Kidney (tissue), 14 donors: ENCODE measurements around the gene SELENBP1. TPM values are rescaled to one million over a fixed set of nuclear protein-coding genes. Genes with fewer than 3 reads are reported as not detected.

Source experiments
- DNase-seq, 5 donors: peaks; one replicate each; pipeline ENCODE4 v3.0.0-alpha.2; 2013 to 2020
- FAIRE-seq: peaks from 2 replicates; lab custom pipeline; 2012; peaks lifted over from hg19 to GRCh38; lab: Jason Lieb, UNC
- H3K27ac ChIP-seq, 2 donors: one replicate each; pipeline ENCODE4 v1.7.0; 2013; ENCODE audit warnings: low read depth in 2 of 2, low read length in 2 of 2, inconsistent platforms in 1 of 2
- H3K27me3 ChIP-seq: one replicate; pipeline ENCODE4 v1.7.1; 2013; ENCODE audit warnings: low read length, inconsistent platforms; ENCODE audit not compliant: control insufficient read depth, insufficient read depth
- H3K36me3 ChIP-seq, 3 donors: one replicate each; pipeline versions ENCODE4 v1.7.0 to v1.7.1; 2013; ENCODE audit warnings: low read length in 3 of 3, control low read depth in 1 of 3, inconsistent platforms in 1 of 3; ENCODE audit not compliant: insufficient read depth in 3 of 3, control insufficient read depth in 2 of 3
- H3K4me1 ChIP-seq, 3 donors: one replicate each; pipeline versions ENCODE4 v1.7.0 to v1.7.1; 2013; ENCODE audit warnings: low read length in 3 of 3, inconsistent platforms in 1 of 3, low read depth in 1 of 3; ENCODE audit not compliant: control insufficient read depth in 2 of 3, insufficient read depth in 2 of 3
- H3K4me3 ChIP-seq, 3 donors: one replicate each; pipeline versions ENCODE4 v1.7.0 to v1.8.1; 2013; ENCODE audit warnings: low read length in 3 of 3, control low read depth in 1 of 3, inconsistent platforms in 1 of 3
- H3K9ac ChIP-seq, 3 donors: one replicate each; pipeline versions ENCODE4 v1.7.0 to v1.7.1; 2013; ENCODE audit warnings: low read length in 3 of 3, control low read depth in 1 of 3, inconsistent platforms in 1 of 3
- H3K9me3 ChIP-seq, 3 donors: one replicate each; pipeline versions ENCODE4 v1.7.0 to v1.7.1; 2013; ENCODE audit warnings: low read length in 3 of 3, control low read depth in 1 of 3, inconsistent platforms in 1 of 3; ENCODE audit not compliant: control insufficient read depth in 2 of 3, insufficient read depth in 1 of 3
- intact Hi-C: fragments of 100-400 bp; cut with DNase I; formaldehyde crosslinking; loops from one replicate; pipeline ENCODE4 v1.11.1; 2022
- polyA plus RNA-seq: library from polyadenylated mRNA; stranded (reverse); fragments of 350-450 nt; fragmentation: Illumina TruSeq; extraction: RNeasy Lipid Tissue Mini Kit (QIAGEN cat#74804); gene quantifications from one replicate; pipeline ENCODE4 v1.2.3, GENCODE V29; 2014; ENCODE audit warnings: low read depth, low replicate concordance; ENCODE audit not compliant: insufficient read depth
- total RNA-seq: library from RNA; stranded (reverse); fragmentation: NEBNext Ultra II Directional; extraction: Animal tissue kit (Norgen Biotek cat#: 25700); gene quantifications from one replicate; pipeline ENCODE4 v1.2.1, GENCODE V29; 2021
- TF ChIP-seq, protein P1 (sequence below): IDR thresholded peaks from 3 replicates; pipeline ENCODE4 v1.5.1; 2012; ENCODE audit warnings: mild to moderate bottlenecking, moderate library complexity, borderline replicate concordance; ENCODE audit not compliant: insufficient read depth; ENCODE audit errors: extremely low read depth
- donor health status: control.
- donor health status: control.
- donor health status: control.
- donor health status: control.
- donor health status: control.
- donor health status: DM: yes; HTN: yes; CAD: no.
- donor health status: Normal renal cell carcinoma (clear cell type).

Gene SELENBP1
- total and polyA plus RNA-seq, 2 donors from 2014 or later: 50.0 to 161 TPM

DNA sequence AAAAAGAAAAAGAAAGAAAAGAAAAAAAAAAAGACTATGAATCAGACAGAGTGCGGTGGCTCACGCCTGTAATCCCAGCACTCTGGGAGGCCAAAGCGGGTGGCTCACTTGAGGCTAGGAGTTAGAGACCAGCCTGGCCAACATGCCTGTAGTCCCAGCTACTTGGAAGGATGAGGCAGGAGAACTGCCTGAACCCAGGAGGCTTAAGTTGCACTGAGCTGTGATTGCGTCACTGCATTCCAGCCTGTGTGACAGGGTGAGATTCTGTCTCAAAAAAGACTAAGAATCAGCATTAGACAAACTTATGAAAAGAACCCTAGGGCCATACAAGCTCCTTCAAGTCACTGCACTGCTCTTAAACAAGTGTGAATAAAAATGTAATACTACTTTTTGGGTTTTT, 43.7 kb upstream of the SELENBP1 start:
- H3K4me3 ChIP-seq: no peak overlapping the region
- H3K27me3 ChIP-seq: no peaks in the 10 kb centered on the region
- DNase-seq (no peak), FAIRE-seq (no peak)
- H3K4me1 ChIP-seq: no peaks in the 10 kb centered on the region
- no peak overlapping the region for H3K27ac ChIP-seq
- TF ChIP-seq, protein P1, sequence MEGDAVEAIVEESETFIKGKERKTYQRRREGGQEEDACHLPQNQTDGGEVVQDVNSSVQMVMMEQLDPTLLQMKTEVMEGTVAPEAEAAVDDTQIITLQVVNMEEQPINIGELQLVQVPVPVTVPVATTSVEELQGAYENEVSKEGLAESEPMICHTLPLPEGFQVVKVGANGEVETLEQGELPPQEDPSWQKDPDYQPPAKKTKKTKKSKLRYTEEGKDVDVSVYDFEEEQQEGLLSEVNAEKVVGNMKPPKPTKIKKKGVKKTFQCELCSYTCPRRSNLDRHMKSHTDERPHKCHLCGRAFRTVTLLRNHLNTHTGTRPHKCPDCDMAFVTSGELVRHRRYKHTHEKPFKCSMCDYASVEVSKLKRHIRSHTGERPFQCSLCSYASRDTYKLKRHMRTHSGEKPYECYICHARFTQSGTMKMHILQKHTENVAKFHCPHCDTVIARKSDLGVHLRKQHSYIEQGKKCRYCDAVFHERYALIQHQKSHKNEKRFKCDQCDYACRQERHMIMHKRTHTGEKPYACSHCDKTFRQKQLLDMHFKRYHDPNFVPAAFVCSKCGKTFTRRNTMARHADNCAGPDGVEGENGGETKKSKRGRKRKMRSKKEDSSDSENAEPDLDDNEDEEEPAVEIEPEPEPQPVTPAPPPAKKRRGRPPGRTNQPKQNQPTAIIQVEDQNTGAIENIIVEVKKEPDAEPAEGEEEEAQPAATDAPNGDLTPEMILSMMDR: no peak
- peaks cover 13 to 33% (median 18%) of the 10 kb centered on the region in 3 donors for H3K36me3 ChIP-seq
- no peak overlapping the region for H3K9ac ChIP-seq
- H3K9me3 ChIP-seq: no peaks in the 10 kb centered on the region
- intact Hi-C loops: no loop called here

DNA sequence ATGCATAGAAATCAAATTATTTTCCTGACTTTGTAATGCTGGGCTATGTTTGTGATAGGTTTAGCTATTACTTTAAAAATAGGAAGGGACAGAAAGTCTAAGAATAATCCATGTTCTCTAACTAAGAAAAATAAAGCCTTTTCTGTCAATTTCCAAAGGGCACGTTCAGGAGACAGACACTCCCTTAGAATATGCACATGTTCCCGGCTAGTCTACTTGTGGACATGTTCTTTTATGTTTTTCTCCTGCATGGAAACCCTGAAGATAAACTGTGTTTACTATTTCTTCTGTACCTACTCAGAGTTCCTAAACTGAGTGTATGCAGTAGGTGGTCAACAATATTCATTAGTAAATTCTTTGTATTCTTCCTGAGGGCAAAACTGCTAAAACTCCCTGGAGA, 39.4 kb upstream of the SELENBP1 start:
- H3K27me3 ChIP-seq: no peaks in the 10 kb centered on the region
- H3K4me3 ChIP-seq: no peak overlapping the region
- peaks cover 21 to 71% (median 39%) of the 10 kb centered on the region in 3 donors for H3K36me3 ChIP-seq
- no peak for DNase-seq
- no peaks in the 10 kb centered on the region for H3K9me3 ChIP-seq
- FAIRE-seq: no peak
- intact Hi-C loops: no loop called here
- H3K9ac ChIP-seq: no peak overlapping the region
- TF ChIP-seq, protein P1: no peak
- H3K27ac ChIP-seq: no peak overlapping the region
- no peaks in the 10 kb centered on the region for H3K4me1 ChIP-seq

DNA sequence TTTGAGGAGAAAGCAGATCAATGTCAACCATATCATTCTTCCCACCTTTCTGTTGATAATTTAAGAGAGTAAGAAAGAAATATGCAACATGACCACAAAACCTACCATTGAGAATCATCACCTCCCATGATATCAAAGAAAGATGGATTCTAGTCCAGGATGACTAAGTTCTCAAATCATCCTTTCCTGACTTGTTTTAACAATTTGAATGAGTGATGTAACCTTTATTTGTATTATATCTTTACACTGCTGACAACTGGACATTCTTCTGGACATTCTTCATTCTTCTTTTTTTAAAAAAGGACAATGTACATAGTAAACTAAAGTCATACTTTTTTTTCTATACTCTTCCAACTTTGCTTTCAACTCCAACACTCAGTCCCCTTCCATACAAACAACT, 36.4 kb upstream of the SELENBP1 start:
- H3K36me3 ChIP-seq: peaks cover 22 to 73% (median 52%) of the 10 kb centered on the region in 3 donors
- H3K4me1 ChIP-seq: no peaks in the 10 kb centered on the region
- H3K4me3 ChIP-seq: no peak overlapping the region
- DNase-seq (no peak), FAIRE-seq (no peak)
- intact Hi-C loops: no loop called here
- H3K27me3 ChIP-seq: no peaks in the 10 kb centered on the region
- H3K9me3 ChIP-seq: no peaks in the 10 kb centered on the region
- H3K27ac ChIP-seq: no peak overlapping the region
- TF ChIP-seq, protein P1: no peak
- H3K9ac ChIP-seq: no peak overlapping the region

DNA sequence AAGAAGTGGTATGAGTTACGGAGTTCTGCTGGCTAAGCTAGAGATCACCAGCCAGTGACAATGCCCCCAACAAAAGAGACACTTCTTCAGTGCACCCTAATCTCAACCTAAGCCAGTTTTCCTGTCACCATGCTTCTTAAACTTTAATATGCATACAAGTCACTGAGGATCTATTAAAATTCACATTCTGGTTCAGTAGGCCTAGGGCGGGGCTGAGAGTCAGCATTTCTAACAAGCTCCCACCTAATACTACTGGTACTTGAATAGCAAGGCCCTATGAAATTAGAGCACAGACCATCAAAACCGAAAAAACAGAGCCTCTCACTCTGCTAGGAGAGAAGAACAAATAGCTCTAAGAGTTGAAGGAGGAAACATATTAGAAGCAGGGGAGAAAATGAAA, 34.8 kb upstream of the SELENBP1 start:
- TF ChIP-seq, protein P1: no peak
- Histone ChIP-seq H3K36me3 (peaks cover 21 to 76% (median 57%) of the 10 kb centered on the region in 3 donors), H3K4me3 (no peak overlapping the region), H3K27me3 (no peaks in the 10 kb centered on the region), H3K4me1 (no peaks in the 10 kb centered on the region), H3K9me3 (no peaks in the 10 kb centered on the region), H3K27ac (no peak overlapping the region), H3K9ac (no peak overlapping the region)
- no peak for DNase-seq
- FAIRE-seq: no peak
- intact Hi-C loops: no loop called here
